Measurements from ENCODE around the gene TSC1.

DNA sequence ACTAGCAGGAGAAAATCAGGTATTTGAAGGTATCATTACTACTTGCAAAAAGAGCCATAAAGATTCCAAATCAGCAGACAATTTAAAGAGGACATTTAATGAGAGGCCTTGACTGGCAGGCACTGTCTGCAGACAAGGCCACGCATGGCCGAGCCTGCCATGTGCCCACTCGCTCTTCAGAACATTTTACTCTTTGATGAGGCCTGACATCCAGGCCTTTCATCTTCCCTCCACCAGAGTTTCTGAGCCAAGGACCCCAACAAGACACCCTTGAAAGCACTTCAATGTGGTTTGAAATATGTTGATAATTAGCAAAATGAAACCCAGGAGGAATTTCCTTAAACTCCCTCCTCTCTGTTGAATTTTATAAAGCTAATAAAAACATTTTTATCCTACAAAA, 82.8 kb downstream of the TSC1 start:
- TF ChIP-seq EZH2 (IDR thresholded peaks at IDR 0.05; ENCODE audit: borderline replicate concordance): no peak
- TF ChIP-seq, protein P1, sequence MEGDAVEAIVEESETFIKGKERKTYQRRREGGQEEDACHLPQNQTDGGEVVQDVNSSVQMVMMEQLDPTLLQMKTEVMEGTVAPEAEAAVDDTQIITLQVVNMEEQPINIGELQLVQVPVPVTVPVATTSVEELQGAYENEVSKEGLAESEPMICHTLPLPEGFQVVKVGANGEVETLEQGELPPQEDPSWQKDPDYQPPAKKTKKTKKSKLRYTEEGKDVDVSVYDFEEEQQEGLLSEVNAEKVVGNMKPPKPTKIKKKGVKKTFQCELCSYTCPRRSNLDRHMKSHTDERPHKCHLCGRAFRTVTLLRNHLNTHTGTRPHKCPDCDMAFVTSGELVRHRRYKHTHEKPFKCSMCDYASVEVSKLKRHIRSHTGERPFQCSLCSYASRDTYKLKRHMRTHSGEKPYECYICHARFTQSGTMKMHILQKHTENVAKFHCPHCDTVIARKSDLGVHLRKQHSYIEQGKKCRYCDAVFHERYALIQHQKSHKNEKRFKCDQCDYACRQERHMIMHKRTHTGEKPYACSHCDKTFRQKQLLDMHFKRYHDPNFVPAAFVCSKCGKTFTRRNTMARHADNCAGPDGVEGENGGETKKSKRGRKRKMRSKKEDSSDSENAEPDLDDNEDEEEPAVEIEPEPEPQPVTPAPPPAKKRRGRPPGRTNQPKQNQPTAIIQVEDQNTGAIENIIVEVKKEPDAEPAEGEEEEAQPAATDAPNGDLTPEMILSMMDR (IDR thresholded peaks at IDR 0.05; ENCODE audit: poor library complexity): no peak
- no peak for TF ChIP-seq EZH2phosphoT487 (IDR thresholded peaks at IDR 0.05; ENCODE audit: low read depth, severe bottlenecking, unreplicated experiment)
